ENCODE results near the gene HINT2. TPM values are rescaled to one million over a fixed set of nuclear protein-coding genes. Genes with fewer than 3 reads are reported as not detected.

Gene HINT2
- total RNA-seq, 4 donors from 2014 or later, result 23.4 to 32.4 (median 27.5) TPM

DNA sequence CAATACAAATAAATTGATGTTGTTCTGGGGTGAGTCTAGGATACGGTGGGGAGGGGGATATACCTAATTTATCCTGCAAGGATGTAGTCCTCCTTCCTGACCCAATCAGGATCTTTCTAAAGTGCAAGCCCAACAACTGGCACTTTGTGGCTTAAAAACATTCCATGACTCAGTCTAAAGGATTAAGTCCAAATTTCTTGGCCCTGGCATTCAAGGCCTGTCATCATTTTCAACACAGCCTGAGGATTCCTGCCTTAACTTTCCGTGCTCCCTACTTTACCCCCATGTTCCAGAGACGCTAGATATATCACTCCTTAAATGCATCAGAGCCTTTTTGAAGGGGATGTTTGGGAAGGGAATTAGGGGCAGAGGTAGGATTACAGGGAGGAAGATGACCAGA, 12.6 kb upstream of the HINT2 start:
- Histone ChIP-seq H3K4me3 (no peak overlapping the region), H3K4me1 (peaks cover 20 to 53% (median 42%) of the 10 kb centered on the region in 4 donors), H3K36me3 (no peaks in the 10 kb centered on the region), H3K9me3 (no peaks in the 10 kb centered on the region), H3K27me3 (no peaks in the 10 kb centered on the region), H3K27ac (replicated peaks in 1 of 4) (peak overlapping the region; percentile 35 to 85 (median 48))
- TF ChIP-seq POLR2AphosphoS5 (IDR thresholded peaks at IDR 0.05) (peak in 1 of 2 donors; percentile 46), EP300 (IDR thresholded peaks at IDR 0.05) (no peak)
- intact Hi-C loops (cut with DNase I), result loop anchor here (2.0 kb wide), 2 partner anchors 37 to 55 kb away; partner anchors contain the start of gene NPR2
- no peak for DNase-seq (ENCODE audit: extremely low spot score)
- WGBS, result 65% methylated on average over 3 of the region's 3 CpGs

DNA sequence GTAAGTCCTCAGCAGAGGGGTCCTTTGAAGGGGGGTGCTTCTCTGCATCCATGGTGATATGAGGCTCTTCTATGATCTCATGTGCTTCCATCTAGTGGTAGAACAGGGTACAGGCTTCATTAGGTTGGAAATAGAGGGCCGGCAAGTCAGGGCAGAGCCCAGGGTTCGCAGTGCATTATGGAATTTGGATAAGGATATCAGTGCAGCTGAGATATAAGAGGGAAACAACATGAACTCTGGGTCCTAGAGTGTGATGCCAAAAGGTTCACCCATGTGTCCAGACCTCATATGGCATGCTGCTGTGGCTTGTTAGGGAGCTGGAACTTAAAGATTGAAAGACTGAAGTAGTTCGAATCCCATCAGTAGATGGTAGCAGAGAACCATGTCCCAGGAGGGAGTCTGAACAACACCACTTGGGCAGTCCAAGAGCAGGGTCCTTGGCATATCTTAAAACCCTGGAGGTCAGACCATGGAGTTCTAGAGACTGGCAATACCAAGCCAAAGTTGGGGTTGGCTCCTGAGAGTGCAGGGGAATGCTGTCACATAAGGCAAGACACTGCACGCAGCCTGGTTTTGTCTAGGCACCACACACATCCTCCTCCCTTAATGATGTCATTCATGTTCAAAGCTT, 11.3 kb upstream of the HINT2 start:
- WGBS, result 44% methylated on average over 4 of the region's 4 CpGs
- H3K27me3 ChIP-seq, result no peaks in the 10 kb centered on the region
- no peak overlapping the region for H3K4me3 ChIP-seq
- peaks cover 20 to 42% (median 32%) of the 10 kb centered on the region in 4 donors for H3K4me1 ChIP-seq
- intact Hi-C loops (cut with DNase I), result loop anchor here (2.0 kb wide), 2 partner anchors 35 to 57 kb away; partner anchors contain the start of gene NPR2
- TF ChIP-seq EP300 (IDR thresholded peaks at IDR 0.05) (no peak), POLR2A (IDR thresholded peaks at IDR 0.05; ENCODE audit: low read depth) (no peak), POLR2AphosphoS5 (IDR thresholded peaks at IDR 0.05) (peak in 1 of 2 donors; percentile 22)
- TF ChIP-seq, protein P1, sequence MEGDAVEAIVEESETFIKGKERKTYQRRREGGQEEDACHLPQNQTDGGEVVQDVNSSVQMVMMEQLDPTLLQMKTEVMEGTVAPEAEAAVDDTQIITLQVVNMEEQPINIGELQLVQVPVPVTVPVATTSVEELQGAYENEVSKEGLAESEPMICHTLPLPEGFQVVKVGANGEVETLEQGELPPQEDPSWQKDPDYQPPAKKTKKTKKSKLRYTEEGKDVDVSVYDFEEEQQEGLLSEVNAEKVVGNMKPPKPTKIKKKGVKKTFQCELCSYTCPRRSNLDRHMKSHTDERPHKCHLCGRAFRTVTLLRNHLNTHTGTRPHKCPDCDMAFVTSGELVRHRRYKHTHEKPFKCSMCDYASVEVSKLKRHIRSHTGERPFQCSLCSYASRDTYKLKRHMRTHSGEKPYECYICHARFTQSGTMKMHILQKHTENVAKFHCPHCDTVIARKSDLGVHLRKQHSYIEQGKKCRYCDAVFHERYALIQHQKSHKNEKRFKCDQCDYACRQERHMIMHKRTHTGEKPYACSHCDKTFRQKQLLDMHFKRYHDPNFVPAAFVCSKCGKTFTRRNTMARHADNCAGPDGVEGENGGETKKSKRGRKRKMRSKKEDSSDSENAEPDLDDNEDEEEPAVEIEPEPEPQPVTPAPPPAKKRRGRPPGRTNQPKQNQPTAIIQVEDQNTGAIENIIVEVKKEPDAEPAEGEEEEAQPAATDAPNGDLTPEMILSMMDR (IDR thresholded peaks at IDR 0.05), result peak; percentile 77 to 86 (median 86)
- DNase-seq (ENCODE audit: extremely low spot score), result no peak
- no peaks in the 10 kb centered on the region for H3K9me3 ChIP-seq
- H3K27ac ChIP-seq (replicated peaks in 1 of 4), result no peak overlapping the region
- no peaks in the 10 kb centered on the region for H3K36me3 ChIP-seq

DNA sequence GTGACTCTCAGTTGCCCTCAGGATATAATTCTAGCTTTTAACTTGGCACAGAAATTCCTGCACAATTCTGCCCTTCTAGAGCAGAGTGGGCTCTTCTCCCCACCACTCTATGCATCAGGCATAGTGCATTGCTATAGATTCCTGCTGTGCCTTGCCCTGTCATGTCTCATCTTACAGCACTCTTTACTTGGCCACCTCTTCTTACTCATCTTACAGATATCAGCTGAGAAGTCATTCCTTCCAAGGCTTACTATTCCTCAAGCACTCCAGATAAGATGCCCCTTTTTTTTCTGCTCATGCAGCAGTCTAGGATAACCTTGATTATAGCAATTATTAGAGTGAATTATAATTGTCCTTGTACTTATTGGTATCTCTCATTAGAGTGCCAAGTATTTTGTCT, 8.1 kb upstream of the HINT2 start:
- peaks cover 0 to 14% (median 8%) of the 10 kb centered on the region in 4 donors for H3K4me1 ChIP-seq
- no peak for DNase-seq (ENCODE audit: extremely low spot score)
- no peaks in the 10 kb centered on the region for H3K36me3 ChIP-seq
- H3K27me3 ChIP-seq, result no peaks in the 10 kb centered on the region
- no peaks in the 10 kb centered on the region for H3K9me3 ChIP-seq
- H3K4me3 ChIP-seq, result no peak overlapping the region
- no peak for TF ChIP-seq POLR2AphosphoS5 (IDR thresholded peaks at IDR 0.05)
- TF ChIP-seq, protein P1 (IDR thresholded peaks at IDR 0.05), result no peak
- intact Hi-C loops (cut with DNase I), result no loop called here
- no peak overlapping the region for H3K27ac ChIP-seq (replicated peaks in 1 of 4)

DNA sequence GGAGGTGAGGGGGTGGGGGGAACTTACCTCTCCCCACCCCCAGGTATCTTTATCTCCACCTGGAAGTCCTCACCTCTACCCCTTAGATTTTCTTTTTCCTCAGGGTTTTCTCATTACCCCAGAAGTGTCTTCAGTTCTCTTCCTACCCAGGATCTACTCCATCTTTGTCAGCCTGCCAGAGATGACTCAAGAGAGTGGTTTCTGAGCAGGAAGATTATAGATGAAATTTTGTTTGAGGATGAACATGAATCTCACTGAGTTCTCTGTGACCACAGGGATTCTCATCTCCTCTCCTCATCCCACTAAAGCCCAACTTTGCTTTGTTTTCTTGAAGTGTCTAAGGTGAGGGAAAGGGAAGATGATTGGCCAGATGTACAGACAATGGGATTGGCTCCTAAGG, 5.2 kb upstream of the HINT2 start:
- no peaks in the 10 kb centered on the region for H3K36me3 ChIP-seq
- H3K4me1 ChIP-seq, result peaks cover 0 to 9% (median 5%) of the 10 kb centered on the region in 4 donors
- DNase-seq (ENCODE audit: extremely low spot score), result no peak
- no peak overlapping the region for H3K4me3 ChIP-seq
- intact Hi-C loops (cut with DNase I), result no loop called here
- H3K27ac ChIP-seq (replicated peaks in 1 of 4), result no peak overlapping the region
- no peaks in the 10 kb centered on the region for H3K27me3 ChIP-seq
- H3K9me3 ChIP-seq, result no peaks in the 10 kb centered on the region
- TF ChIP-seq, protein P1 (IDR thresholded peaks at IDR 0.05), result no peak
- no peak for TF ChIP-seq POLR2AphosphoS5 (IDR thresholded peaks at IDR 0.05)
- no peak for TF ChIP-seq POLR2A (IDR thresholded peaks at IDR 0.05; ENCODE audit: low read depth)
- TF ChIP-seq EP300 (IDR thresholded peaks at IDR 0.05), result no peak

DNA sequence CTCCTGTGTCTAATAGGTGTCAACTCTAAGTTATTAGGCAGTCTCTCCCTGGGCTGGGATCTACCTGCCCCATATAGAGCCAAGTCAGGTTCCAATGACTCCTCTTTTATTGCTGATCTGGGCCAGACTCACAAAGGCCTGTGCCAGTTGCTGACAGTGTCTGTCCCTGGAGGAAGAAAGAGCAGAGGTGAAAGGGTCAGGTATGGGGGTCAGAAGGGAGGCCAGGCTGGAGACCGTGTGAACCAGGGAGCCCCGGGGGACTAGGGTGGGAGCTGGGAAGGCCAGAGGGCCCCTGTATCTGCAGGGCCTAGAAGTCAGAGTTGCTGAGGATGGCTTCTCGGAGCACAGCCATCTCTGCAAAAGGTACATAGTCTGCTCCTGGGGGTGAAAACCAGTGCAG, 3.5 kb upstream of the HINT2 start:
- intact Hi-C loops (cut with DNase I), result no loop called here
- 91% methylated on average over 3 of the region's 3 CpGs for WGBS
- no peak for DNase-seq (ENCODE audit: extremely low spot score)
- peaks cover 11 to 20% (median 16%) of the 10 kb centered on the region in 4 donors for H3K4me1 ChIP-seq
- no peak overlapping the region for H3K27ac ChIP-seq (replicated peaks in 1 of 4)
- no peaks in the 10 kb centered on the region for H3K27me3 ChIP-seq
- no peaks in the 10 kb centered on the region for H3K9me3 ChIP-seq
- no peak overlapping the region for H3K4me3 ChIP-seq
- no peaks in the 10 kb centered on the region for H3K36me3 ChIP-seq
- TF ChIP-seq, protein P1 (IDR thresholded peaks at IDR 0.05), result no peak
- TF ChIP-seq EP300 (IDR thresholded peaks at IDR 0.05) (no peak), POLR2AphosphoS5 (IDR thresholded peaks at IDR 0.05) (no peak), POLR2A (IDR thresholded peaks at IDR 0.05; ENCODE audit: low read depth) (no peak)
